ENCODE measurements around the gene COG4. TPM values are rescaled to one million over a fixed set of nuclear protein-coding genes. Genes with fewer than 3 reads are reported as not detected.
A peak's percentile ranks its signal among the peaks of the same experiment; 100 is the strongest.

Gene COG4
- polyA plus RNA-seq, 3 donors: 37.6 to 40.6 (median 40.1) TPM

GRCh38 chr16:70511833-70512232 is 11.5 kb downstream of the COG4 start:
- no peak overlapping the region for H3K27ac ChIP-seq (ENCODE audit: low read depth in 1 of 2, low read length in 2 of 2)
- H4K20me1 ChIP-seq (ENCODE audit: insufficient read depth, low read length): no peaks in the 10 kb centered on the region
- H3K9me3 ChIP-seq (replicated peaks in 1 of 2; ENCODE audit: control insufficient read depth in 1 of 2, insufficient read depth in 1 of 2, low read length in 2 of 2): no peaks in the 10 kb centered on the region
- no peaks in the 10 kb centered on the region for H3K79me2 ChIP-seq (ENCODE audit: insufficient read depth, low read length)
- no peak overlapping the region for H3K4me3 ChIP-seq (replicated peaks in 1 of 3; ENCODE audit: low read depth in 2 of 3, low read length in 3 of 3)
- no peaks in the 10 kb centered on the region for H3K9me3 Mint-ChIP-seq
- no peak overlapping the region for H3K4me3 Mint-ChIP-seq
- H3K4me1 ChIP-seq (ENCODE audit: control insufficient read depth in 1 of 2, insufficient read depth in 2 of 2, low read length in 2 of 2): peaks cover 0 to 3% of the 10 kb centered on the region in 2 donors
- peaks cover 5% of the 10 kb centered on the region for H3K4me1 Mint-ChIP-seq
- no peaks in the 10 kb centered on the region for H3K27me3 ChIP-seq (ENCODE audit: control insufficient read depth in 2 of 2, insufficient read depth in 2 of 2, low read length in 2 of 2)
- DNase-seq: no peak
- no peak overlapping the region for H3K9ac ChIP-seq (ENCODE audit: insufficient read depth, low read length, poor library complexity, severe bottlenecking)
- H3K4me2 ChIP-seq (replicated peaks; ENCODE audit: extremely low read depth, low read length, poor library complexity, severe bottlenecking): no peak overlapping the region
- TF ChIP-seq CTCF (IDR thresholded peaks at IDR 0.05): no peak
- no peak overlapping the region for H3K27ac Mint-ChIP-seq
- H2AFZ ChIP-seq (ENCODE audit: insufficient read depth, low read depth, low read length, poor library complexity, severe bottlenecking): no peak overlapping the region
- H3K27me3 Mint-ChIP-seq (ENCODE audit: low read depth in 3 of 3): peaks cover 0 to 4% (median 0%) of the 10 kb centered on the region in 3 donors
- H3K36me3 ChIP-seq (replicated peaks in 1 of 2; ENCODE audit: control insufficient read depth in 1 of 2, insufficient read depth in 2 of 2, low read length in 2 of 2): peaks cover 79 to 98% of the 10 kb centered on the region in 2 donors
- intact Hi-C loops (cut with micrococcal nuclease): no loop called here
- 100% methylated on average over 1 of the region's 1 CpG for WGBS (ENCODE audit: insufficient coverage)
- peaks cover 77 to 91% of the 10 kb centered on the region in 2 donors for H3K36me3 Mint-ChIP-seq

GRCh38 chr16:70510216-70510615 is 13.1 kb downstream of the COG4 start:
- Histone ChIP-seq H3K4me1 (ENCODE audit: control insufficient read depth in 1 of 2, insufficient read depth in 2 of 2, low read length in 2 of 2) (peaks cover 0 to 3% of the 10 kb centered on the region in 2 donors), H3K4me2 (replicated peaks; ENCODE audit: extremely low read depth, low read length, poor library complexity, severe bottlenecking) (no peak overlapping the region), H3K4me3 (replicated peaks in 1 of 3; ENCODE audit: low read depth in 2 of 3, low read length in 3 of 3) (no peak overlapping the region), H3K9ac (ENCODE audit: insufficient read depth, low read length, poor library complexity, severe bottlenecking) (no peak overlapping the region), H3K27me3 (ENCODE audit: control insufficient read depth in 2 of 2, insufficient read depth in 2 of 2, low read length in 2 of 2) (no peaks in the 10 kb centered on the region), H3K36me3 (replicated peaks in 1 of 2; ENCODE audit: control insufficient read depth in 1 of 2, insufficient read depth in 2 of 2, low read length in 2 of 2) (peaks cover 68 to 91% of the 10 kb centered on the region in 2 donors), H3K9me3 (replicated peaks in 1 of 2; ENCODE audit: control insufficient read depth in 1 of 2, insufficient read depth in 1 of 2, low read length in 2 of 2) (no peaks in the 10 kb centered on the region), H4K20me1 (ENCODE audit: insufficient read depth, low read length) (no peaks in the 10 kb centered on the region), H2AFZ (ENCODE audit: insufficient read depth, low read depth, low read length, poor library complexity, severe bottlenecking) (no peak overlapping the region), H3K79me2 (ENCODE audit: insufficient read depth, low read length) (no peaks in the 10 kb centered on the region), H3K27ac (ENCODE audit: low read depth in 1 of 2, low read length in 2 of 2) (no peak overlapping the region)
- Mint-ChIP-seq H3K27me3 (ENCODE audit: low read depth in 3 of 3) (no peaks in the 10 kb centered on the region), H3K4me3 (no peak overlapping the region), H3K4me1 (peaks cover 5% of the 10 kb centered on the region), H3K27ac (peak overlapping the region in 4 of 7 donors; percentile 4 to 56 (median 24)), H3K36me3 (peaks cover 68 to 86% of the 10 kb centered on the region in 2 donors), H3K9me3 (no peaks in the 10 kb centered on the region)
- WGBS (ENCODE audit: insufficient coverage): no CpG with 5 or more reads among the region's 3 CpGs
- no peak for DNase-seq
- intact Hi-C loops (cut with micrococcal nuclease): no loop called here
- TF ChIP-seq CTCF (IDR thresholded peaks at IDR 0.05): no peak
